Kidney tubule cell (primary cell): ENCODE data around the gene OPTC.

Experiments
- DNase-seq: peaks from one replicate; pipeline ENCODE4 v3.0.0-alpha.2; 2018; ENCODE audit warnings: low spot score

OPTC gene

GRCh38 chr1:203492082-203492747 is 1.7 kb upstream of the OPTC start:
- DNase-seq = no peak

- no peak for DNase-seq
Observed at GRCh38 chr1:203492748-203493130, 1.2 kb upstream of the OPTC start.

- no peak for DNase-seq
Observed at GRCh38 chr1:203495845-203496244, 1.9 kb downstream of the OPTC start.

DNA sequence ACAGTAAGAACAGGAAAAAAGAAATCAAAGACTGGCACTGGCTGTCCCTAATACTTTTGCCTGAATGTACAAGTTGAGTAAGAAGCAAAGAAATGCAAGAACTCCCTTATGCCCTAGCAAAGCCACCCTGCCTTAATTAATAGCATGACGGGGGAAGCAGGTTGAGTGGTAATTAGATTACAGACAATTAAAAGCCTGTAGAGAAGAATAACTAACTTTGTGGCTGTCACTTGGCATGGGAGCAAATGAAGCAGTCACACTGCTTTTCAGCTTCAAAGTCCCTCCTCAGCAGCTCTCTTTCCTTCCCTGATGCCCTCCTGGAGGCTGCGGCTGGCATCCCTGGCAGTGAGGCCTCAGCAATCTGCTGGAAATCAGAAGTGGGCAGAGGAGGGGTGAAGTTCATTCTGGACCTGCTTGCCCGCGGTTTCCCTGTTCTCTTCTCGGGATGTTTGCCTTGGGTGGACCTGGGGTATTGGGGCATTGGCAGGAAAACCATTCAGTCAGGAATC is 3.4 kb downstream of the OPTC start:
- DNase-seq = no peak

DNA sequence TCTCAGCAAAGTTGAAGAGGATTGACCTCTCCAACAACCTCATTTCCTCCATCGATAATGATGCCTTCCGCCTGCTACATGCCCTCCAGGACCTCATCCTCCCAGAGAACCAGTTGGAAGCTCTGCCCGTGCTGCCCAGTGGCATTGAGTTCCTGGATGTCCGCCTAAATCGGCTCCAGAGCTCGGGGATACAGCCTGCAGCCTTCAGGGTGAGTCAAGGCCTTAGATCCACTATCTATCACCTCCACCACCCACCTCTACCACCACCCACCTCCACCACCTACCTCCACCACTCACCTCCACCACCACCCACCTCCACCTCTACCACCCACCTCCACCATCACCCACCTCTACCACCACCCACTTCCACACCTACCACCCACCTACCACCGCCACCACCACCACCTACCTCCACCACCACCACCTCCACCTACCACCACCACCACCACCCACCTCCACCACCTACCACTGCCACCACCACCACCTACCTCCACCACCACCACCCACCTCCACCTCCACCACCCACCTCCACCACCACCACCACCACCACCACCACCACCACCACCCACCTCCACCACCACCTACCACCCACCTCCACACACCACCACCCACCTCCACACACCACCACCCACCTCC is 5.8 kb downstream of the OPTC start:
- no peak for DNase-seq

GRCh38 chr1:203500279-203500678 is 6.3 kb downstream of the OPTC start:
- DNase-seq = no peak

GRCh38 chr1:203503836-203504235 is 9.9 kb downstream of the OPTC start:
- DNase-seq = no peak

DNA sequence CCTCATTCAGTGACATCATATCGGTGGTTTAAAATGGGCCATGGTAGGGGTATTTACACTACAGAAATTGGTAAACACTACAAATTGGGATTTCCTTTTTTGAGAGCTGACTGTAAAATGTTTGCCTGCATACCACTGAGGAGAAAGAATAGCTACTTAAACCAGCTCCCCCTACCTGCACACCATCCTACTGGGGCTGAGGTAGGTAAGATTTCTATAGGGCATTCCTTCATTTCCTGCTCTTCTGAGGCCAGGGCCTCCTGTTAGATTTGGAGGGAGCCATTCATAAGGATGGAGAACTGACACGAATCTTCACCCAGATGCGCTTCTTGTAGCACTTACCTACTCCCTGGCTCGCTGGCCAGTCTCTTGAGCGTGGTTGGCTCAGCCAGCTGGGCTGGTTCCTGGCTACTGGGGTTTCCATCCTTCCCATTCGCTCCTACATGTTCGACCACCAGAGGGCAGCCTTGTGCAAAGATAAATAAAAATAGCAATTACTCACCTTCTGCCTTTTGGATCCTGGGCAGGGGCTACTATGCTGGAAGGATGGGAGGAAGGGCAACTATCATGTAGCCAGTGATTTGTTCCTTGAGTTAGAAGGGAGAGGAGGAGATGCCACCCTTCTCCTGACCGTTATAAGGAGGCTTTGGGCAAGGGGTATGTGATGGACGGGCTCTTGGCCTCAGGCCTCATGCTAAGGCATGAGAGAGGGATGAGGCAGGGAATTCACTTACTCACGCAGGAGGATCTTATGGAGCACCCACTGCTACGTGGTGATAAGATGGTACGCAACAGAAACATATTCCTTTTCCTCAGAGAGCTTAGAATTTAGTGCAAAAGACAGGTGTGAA is 10.7 kb downstream of the OPTC start:
- peak; percentile 82 for DNase-seq

- no peak for DNase-seq
Observed at GRCh38 chr1:203505526-203506204, 11.7 kb downstream of the OPTC start.

- DNase-seq = peak; percentile 44
Observed at GRCh38 chr1:203506858-203507626, 13.1 kb downstream of the OPTC start.

DNA sequence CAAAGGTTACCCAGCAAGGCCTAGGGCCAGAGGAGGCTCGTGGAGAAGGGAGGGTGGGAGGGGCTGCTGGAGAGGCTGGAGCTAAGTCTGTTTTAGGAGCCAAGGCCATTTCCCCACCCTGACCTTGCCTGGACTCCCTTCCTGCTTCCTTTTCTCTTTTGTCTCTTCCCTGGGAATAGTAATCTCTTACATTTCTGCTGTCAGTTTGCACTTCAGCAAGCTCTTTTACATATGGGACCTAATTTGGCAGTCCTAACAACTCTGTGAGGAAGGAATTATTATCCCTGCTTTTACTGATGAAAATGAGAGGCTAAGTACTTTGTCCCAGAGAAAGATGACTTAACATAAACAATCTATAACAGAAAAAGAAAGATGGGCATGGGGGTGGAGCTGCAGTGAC is 13.8 kb downstream of the OPTC start:
- no peak for DNase-seq

DNA sequence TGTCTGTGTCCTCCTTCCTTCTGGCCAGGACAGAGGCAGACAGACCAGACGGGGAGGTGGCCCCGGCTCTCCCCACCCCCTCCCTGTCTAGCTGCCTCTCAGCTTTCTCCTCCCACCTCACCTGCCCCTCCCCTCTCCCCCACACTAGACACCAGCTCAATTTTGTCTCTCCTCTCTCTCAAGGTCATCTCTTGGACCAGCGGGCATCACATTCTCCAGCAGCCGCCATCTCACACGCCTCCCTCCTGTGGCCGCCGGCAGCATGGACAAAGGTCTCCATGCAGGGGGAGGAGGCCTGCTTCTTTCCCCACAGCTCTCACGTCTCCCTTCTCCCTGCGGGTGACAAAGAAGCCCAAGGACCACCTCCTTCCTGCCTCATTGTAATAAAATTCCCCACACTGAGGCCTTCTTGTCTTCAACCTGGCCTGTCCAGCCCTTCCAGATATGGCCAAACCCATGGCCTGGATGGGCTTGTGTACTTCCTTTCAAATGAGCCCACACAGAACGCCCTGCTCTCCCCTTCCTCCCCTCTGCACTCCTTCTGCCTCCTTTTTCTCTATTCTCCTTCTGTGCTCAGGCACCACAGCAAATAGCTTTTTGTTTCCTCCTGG is 14.6 kb downstream of the OPTC start:
- DNase-seq = no peak

DNA sequence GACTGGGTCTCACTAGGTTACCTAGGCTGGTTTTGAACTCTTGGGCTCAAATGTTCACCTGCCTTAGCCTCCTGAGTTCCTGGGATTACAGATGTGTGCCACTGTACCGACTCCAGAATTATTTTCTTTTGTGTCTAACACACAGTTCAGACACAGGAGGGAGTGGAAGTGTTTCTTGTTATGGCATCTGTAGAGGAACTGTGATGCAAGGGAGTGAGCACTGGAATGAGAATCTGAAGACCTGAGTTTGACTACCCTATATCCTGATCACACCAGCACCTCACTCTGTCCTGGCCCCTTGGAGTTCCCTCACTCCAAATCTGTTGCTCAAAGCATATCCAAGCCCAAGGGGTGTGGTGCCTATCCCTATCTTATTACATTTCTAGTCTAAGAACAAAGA is 15.2 kb downstream of the OPTC start:
- DNase-seq = no peak

DNA sequence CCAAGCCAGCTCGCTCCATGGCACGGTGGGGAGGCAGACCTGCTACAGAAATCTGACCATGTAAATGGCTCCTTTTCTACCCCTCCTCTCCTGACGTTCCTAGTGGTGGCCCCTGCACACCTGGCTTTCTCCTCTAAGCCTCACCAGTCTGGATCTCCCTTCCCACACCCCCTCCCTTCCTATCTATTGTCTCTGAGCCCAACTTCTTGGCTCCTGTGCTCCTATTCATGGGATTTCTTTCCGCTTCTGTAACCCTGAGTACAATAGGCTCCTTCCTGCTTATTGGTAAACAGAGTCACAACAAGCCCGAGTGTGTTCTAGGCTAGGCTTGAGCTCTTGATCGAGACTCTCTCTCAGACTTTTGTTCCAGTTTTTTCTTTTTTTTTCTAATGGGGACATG is 17.6 kb downstream of the OPTC start:
- no peak for DNase-seq

- peak; percentile 8 for DNase-seq
Observed at GRCh38 chr1:203511930-203512329, 18.0 kb downstream of the OPTC start.

- no peak for DNase-seq
Observed at GRCh38 chr1:203512517-203512847, 18.5 kb downstream of the OPTC start.

- peak; percentile 98 for DNase-seq
Observed at GRCh38 chr1:203512848-203513584, 19.1 kb downstream of the OPTC start.

GRCh38 chr1:203513585-203514031 is 19.7 kb downstream of the OPTC start:
- DNase-seq = no peak

GRCh38 chr1:203516184-203516583 is 22.2 kb downstream of the OPTC start:
- DNase-seq = no peak

DNA sequence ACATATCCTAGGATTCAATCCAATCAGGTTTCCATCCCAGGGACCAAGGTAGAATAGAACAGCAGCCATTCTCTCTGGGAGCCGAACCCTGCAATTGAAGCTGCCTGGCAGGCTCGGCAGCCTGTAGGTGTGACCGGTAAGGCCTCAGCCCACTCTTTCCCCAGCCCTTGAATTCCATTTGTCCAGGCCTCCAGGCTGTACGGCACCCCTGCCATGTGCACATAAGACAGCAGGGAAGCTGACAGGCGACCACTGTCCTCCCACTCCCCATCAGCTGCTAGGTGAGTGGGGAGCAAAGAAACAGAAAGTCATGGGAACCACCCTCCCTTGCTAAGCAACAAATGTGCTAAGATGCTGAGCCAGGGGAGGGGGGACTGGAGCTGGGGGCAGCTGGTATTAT is 23.0 kb downstream of the OPTC start:
- no peak for DNase-seq
